SK-N-SH treated with all-trans-retinoic acid at 6 μM for 48 hours (cell line): ENCODE data around the gene RPUSD2.

Source experiments
- ATAC-seq: fragments of 200-7000 bp; cut with Tn5 transposase; 3 replicates; pipeline ENCODE4 v1.9.1; 2020; ENCODE audit warnings: mild to moderate bottlenecking, moderate library complexity
- ARNTL ChIP-seq: fragments of 450-650 bp; formaldehyde crosslinking; IDR thresholded peaks from 2 replicates; pipeline ENCODE4 v1.5.0; 2020; ENCODE audit warnings: low read depth, mild to moderate bottlenecking, moderate library complexity, borderline replicate concordance
- BACH2 ChIP-seq: fragments of 250-450 bp; sonication (Bioruptor Pico); IDR thresholded peaks from 2 replicates; pipeline ENCODE4 v1.9.0; 2021; ENCODE audit warnings: mild to moderate bottlenecking, borderline replicate concordance
- CSDC2 ChIP-seq: fragments of 250-450 bp; sonication (Bioruptor Pico); IDR thresholded peaks from 2 replicates; pipeline ENCODE4 v1.5.0; 2020; ENCODE audit warnings: mild to moderate bottlenecking, moderate library complexity
- ESRRG ChIP-seq: fragments of 250-450 bp; sonication (Bioruptor Pico); IDR thresholded peaks from 2 replicates; pipeline ENCODE4 v1.6.1; 2021; ENCODE audit warnings: mild to moderate bottlenecking
- GLIS3 ChIP-seq: fragments of 250-450 bp; sonication (Bioruptor Pico); IDR thresholded peaks from 2 replicates; pipeline ENCODE4 v1.5.0; 2020; ENCODE audit warnings: mild to moderate bottlenecking, moderate library complexity
- ISL1 ChIP-seq: fragments of 250-450 bp; sonication (Bioruptor Pico); IDR thresholded peaks from 2 replicates; pipeline ENCODE4 v2.1.2; 2022; ENCODE audit warnings: mild to moderate bottlenecking, moderate library complexity
- OSR1 ChIP-seq: fragments of 250-450 bp; sonication (Bioruptor Pico); IDR thresholded peaks from 2 replicates; pipeline ENCODE4 v1.8.0; 2022; ENCODE audit warnings: moderate library complexity, mild to moderate bottlenecking, inconsistent platforms
- PPARA ChIP-seq: fragments of 250-450 bp; sonication (Bioruptor Pico); IDR thresholded peaks from 2 replicates; pipeline ENCODE4 v1.5.0; 2020; ENCODE audit warnings: mild to moderate bottlenecking, borderline replicate concordance
- SNAI2 ChIP-seq: fragments of 250-450 bp; sonication (Bioruptor Pico); IDR thresholded peaks from 2 replicates; pipeline ENCODE4 v1.5.0; 2020; ENCODE audit warnings: mild to moderate bottlenecking, moderate library complexity
- TOX ChIP-seq: fragments of 250-450 bp; sonication (Bioruptor Pico); IDR thresholded peaks from 2 replicates; pipeline ENCODE4 v1.8.0; 2021; ENCODE audit warnings: mild to moderate bottlenecking, moderate library complexity, borderline replicate concordance
- ZC3H10 ChIP-seq: fragments of 250-450 bp; sonication (Bioruptor Pico); IDR thresholded peaks from 2 replicates; pipeline ENCODE4 v1.5.1; 2021; ENCODE audit warnings: mild to moderate bottlenecking, moderate library complexity
- ZFP3 ChIP-seq: fragments of 250-450 bp; sonication (Bioruptor Pico); IDR thresholded peaks from 2 replicates; pipeline ENCODE4 v1.5.0; 2020; ENCODE audit warnings: mild to moderate bottlenecking, moderate library complexity
- ZFP30 ChIP-seq: fragments of 450-650 bp; formaldehyde crosslinking; IDR thresholded peaks from 2 replicates; pipeline ENCODE4 v1.5.0; 2022; ENCODE audit warnings: mild to moderate bottlenecking, moderate library complexity
- ZNF565 ChIP-seq: fragments of 450-650 bp; formaldehyde crosslinking; conservative IDR thresholded peaks from 2 replicates; pipeline ENCODE4 v1.5.0; 2020; ENCODE audit warnings: low read depth, mild to moderate bottlenecking, moderate library complexity
- ZNF70 ChIP-seq: fragments of 450-650 bp; formaldehyde crosslinking; IDR thresholded peaks from 2 replicates; pipeline ENCODE4 v1.5.0; 2020; ENCODE audit warnings: mild to moderate bottlenecking, moderate library complexity
- ZNF8 ChIP-seq: fragments of 450-650 bp; formaldehyde crosslinking; IDR thresholded peaks from 2 replicates; pipeline ENCODE4 v1.5.0; 2020; ENCODE audit warnings: mild to moderate bottlenecking, moderate library complexity
- TF ChIP-seq, protein P1 (sequence below): fragments of 250-450 bp; sonication (Bioruptor Pico); IDR thresholded peaks from 2 replicates; pipeline ENCODE4 v1.8.0; 2020; ENCODE audit warnings: mild to moderate bottlenecking, moderate library complexity, borderline replicate concordance
- TF ChIP-seq, protein P2 (sequence below): fragments of 250-450 bp; sonication (Bioruptor Pico); IDR thresholded peaks from 2 replicates; pipeline ENCODE4 v1.5.1; 2020; ENCODE audit warnings: low read depth, mild to moderate bottlenecking, moderate library complexity
- TF ChIP-seq, protein P3 (sequence below): fragments of 250-450 bp; sonication (Bioruptor Pico); IDR thresholded peaks from 2 replicates; pipeline ENCODE4 v1.5.0; 2020; ENCODE audit warnings: mild to moderate bottlenecking, moderate library complexity
- TF ChIP-seq, protein P4 (sequence below): fragments of 250-450 bp; sonication (Bioruptor Pico); IDR thresholded peaks from 2 replicates; pipeline ENCODE4 v1.5.1; 2021; ENCODE audit warnings: mild to moderate bottlenecking, moderate library complexity
- TF ChIP-seq, protein P5 (sequence below): fragments of 250-450 bp; sonication (Bioruptor Pico); IDR thresholded peaks from 2 replicates; pipeline ENCODE4 v1.8.0; 2021; ENCODE audit warnings: low read depth, mild to moderate bottlenecking, moderate library complexity, borderline replicate concordance

The RPUSD2 gene

DNA sequence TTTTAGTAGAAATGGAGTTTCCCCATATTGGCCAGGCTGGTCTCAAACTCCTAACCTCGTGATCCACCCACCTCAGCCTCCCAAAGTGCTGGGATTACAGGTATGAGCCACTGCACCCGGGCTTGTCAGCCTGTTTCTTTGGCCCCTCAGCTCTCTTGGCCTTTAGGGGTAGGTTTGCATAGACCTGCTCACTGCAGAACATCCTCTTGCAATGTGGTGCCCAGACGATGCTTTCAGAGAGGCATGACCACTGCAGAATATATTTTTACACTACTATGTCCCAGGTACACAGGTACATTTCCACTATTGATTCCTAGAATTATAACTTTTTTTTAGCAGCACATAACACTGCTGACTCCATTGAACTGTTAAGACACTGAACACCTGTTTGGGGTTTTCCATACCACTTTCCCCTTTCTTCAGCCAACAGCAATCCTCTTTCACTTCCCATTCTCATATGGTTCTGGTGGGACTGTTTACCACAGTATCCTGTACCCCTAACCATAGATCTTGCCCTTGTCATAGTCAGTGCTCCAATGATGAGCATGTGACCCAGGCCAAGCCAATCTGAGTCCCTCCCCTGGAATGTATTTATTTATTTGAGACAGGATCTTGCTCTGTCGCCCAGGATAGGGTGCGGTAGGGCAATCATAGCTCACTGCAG lies 25.3 kb upstream of the RPUSD2 start:
- no peak for ATAC-seq
- TF ChIP-seq, protein P1, sequence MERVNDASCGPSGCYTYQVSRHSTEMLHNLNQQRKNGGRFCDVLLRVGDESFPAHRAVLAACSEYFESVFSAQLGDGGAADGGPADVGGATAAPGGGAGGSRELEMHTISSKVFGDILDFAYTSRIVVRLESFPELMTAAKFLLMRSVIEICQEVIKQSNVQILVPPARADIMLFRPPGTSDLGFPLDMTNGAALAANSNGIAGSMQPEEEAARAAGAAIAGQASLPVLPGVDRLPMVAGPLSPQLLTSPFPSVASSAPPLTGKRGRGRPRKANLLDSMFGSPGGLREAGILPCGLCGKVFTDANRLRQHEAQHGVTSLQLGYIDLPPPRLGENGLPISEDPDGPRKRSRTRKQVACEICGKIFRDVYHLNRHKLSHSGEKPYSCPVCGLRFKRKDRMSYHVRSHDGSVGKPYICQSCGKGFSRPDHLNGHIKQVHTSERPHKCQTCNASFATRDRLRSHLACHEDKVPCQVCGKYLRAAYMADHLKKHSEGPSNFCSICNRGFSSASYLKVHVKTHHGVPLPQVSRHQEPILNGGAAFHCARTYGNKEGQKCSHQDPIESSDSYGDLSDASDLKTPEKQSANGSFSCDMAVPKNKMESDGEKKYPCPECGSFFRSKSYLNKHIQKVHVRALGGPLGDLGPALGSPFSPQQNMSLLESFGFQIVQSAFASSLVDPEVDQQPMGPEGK (CRISPR knock-in tag), result no peak
- no peak for TF ChIP-seq ARNTL (CRISPR knock-in tag)
- TF ChIP-seq, protein P2, sequence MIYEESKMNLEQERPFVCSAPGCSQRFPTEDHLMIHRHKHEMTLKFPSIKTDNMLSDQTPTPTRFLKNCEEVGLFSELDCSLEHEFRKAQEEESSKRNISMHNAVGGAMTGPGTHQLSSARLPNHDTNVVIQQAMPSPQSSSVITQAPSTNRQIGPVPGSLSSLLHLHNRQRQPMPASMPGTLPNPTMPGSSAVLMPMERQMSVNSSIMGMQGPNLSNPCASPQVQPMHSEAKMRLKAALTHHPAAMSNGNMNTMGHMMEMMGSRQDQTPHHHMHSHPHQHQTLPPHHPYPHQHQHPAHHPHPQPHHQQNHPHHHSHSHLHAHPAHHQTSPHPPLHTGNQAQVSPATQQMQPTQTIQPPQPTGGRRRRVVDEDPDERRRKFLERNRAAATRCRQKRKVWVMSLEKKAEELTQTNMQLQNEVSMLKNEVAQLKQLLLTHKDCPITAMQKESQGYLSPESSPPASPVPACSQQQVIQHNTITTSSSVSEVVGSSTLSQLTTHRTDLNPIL (CRISPR knock-in tag), result no peak
- no peak for TF ChIP-seq ZFP3 (CRISPR knock-in tag)
- no peak for TF ChIP-seq SNAI2 (CRISPR knock-in tag)
- no peak for TF ChIP-seq ZC3H10 (CRISPR knock-in tag)
- TF ChIP-seq BACH2 (CRISPR knock-in tag), result no peak
- TF ChIP-seq ZFP30 (CRISPR knock-in tag), result no peak
- no peak for TF ChIP-seq OSR1 (CRISPR knock-in tag)
- no peak for TF ChIP-seq ZNF8 (CRISPR knock-in tag)
- no peak for TF ChIP-seq TOX
- TF ChIP-seq ESRRG (CRISPR knock-in tag), result no peak
- TF ChIP-seq CSDC2, result no peak
- TF ChIP-seq, protein P3, sequence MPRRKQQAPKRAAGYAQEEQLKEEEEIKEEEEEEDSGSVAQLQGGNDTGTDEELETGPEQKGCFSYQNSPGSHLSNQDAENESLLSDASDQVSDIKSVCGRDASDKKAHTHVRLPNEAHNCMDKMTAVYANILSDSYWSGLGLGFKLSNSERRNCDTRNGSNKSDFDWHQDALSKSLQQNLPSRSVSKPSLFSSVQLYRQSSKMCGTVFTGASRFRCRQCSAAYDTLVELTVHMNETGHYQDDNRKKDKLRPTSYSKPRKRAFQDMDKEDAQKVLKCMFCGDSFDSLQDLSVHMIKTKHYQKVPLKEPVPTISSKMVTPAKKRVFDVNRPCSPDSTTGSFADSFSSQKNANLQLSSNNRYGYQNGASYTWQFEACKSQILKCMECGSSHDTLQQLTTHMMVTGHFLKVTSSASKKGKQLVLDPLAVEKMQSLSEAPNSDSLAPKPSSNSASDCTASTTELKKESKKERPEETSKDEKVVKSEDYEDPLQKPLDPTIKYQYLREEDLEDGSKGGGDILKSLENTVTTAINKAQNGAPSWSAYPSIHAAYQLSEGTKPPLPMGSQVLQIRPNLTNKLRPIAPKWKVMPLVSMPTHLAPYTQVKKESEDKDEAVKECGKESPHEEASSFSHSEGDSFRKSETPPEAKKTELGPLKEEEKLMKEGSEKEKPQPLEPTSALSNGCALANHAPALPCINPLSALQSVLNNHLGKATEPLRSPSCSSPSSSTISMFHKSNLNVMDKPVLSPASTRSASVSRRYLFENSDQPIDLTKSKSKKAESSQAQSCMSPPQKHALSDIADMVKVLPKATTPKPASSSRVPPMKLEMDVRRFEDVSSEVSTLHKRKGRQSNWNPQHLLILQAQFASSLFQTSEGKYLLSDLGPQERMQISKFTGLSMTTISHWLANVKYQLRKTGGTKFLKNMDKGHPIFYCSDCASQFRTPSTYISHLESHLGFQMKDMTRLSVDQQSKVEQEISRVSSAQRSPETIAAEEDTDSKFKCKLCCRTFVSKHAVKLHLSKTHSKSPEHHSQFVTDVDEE (CRISPR knock-in tag), result no peak
- TF ChIP-seq ISL1 (CRISPR knock-in tag), result no peak
- no peak for TF ChIP-seq ZNF565
- no peak for TF ChIP-seq GLIS3
- TF ChIP-seq, all 23 proteins: peak for 0

DNA sequence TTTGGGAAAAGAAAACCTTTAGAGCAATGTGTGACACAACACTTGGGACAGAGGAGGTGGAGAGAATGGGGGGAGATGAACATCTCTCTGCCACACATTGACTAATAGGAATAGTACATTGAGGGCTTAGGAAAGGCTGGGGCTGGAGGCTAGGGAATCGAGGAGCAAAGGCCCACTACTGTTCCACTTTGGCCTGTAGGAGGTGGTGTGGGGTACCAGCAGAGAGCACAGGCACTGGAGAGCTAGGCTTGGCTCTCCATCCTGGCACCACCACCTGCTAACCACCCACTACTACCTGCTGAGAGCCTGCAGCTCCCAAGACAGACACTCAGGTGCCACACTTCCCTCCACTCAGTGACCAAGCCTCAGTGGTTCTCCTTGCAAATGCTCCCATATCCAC lies 23.6 kb upstream of the RPUSD2 start:
- no peak for ATAC-seq
- TF ChIP-seq, protein P4, sequence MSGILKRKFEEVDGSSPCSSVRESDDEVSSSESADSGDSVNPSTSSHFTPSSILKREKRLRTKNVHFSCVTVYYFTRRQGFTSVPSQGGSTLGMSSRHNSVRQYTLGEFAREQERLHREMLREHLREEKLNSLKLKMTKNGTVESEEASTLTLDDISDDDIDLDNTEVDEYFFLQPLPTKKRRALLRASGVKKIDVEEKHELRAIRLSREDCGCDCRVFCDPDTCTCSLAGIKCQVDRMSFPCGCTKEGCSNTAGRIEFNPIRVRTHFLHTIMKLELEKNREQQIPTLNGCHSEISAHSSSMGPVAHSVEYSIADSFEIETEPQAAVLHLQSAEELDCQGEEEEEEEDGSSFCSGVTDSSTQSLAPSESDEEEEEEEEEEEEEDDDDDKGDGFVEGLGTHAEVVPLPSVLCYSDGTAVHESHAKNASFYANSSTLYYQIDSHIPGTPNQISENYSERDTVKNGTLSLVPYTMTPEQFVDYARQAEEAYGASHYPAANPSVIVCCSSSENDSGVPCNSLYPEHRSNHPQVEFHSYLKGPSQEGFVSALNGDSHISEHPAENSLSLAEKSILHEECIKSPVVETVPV, result no peak
- TF ChIP-seq, protein P3 (CRISPR knock-in tag), result no peak
- TF ChIP-seq SNAI2 (CRISPR knock-in tag) (no peak), ZFP3 (CRISPR knock-in tag) (no peak), PPARA (CRISPR knock-in tag) (no peak), ESRRG (CRISPR knock-in tag) (no peak), ARNTL (CRISPR knock-in tag) (no peak), BACH2 (CRISPR knock-in tag) (no peak), ZNF70 (CRISPR knock-in tag) (no peak), OSR1 (CRISPR knock-in tag) (no peak)
- TF ChIP-seq, protein P2 (CRISPR knock-in tag), result no peak
- TF ChIP-seq, protein P1 (CRISPR knock-in tag), result no peak
- TF ChIP-seq, protein P5, sequence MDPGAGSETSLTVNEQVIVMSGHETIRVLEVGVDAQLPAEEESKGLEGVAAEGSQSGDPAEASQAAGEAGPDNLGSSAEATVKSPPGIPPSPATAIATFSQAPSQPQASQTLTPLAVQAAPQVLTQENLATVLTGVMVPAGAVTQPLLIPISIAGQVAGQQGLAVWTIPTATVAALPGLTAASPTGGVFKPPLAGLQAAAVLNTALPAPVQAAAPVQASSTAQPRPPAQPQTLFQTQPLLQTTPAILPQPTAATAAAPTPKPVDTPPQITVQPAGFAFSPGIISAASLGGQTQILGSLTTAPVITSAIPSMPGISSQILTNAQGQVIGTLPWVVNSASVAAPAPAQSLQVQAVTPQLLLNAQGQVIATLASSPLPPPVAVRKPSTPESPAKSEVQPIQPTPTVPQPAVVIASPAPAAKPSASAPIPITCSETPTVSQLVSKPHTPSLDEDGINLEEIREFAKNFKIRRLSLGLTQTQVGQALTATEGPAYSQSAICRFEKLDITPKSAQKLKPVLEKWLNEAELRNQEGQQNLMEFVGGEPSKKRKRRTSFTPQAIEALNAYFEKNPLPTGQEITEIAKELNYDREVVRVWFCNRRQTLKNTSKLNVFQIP, result no peak
